NCI-H128 (cell line): ENCODE measurements around the gene ASB13.

Source experiments
- DNase-seq: peaks from one replicate; lab custom pipeline; 2025; ENCODE audit not compliant: unreplicated experiment; lab: John Stamatoyannopoulos, UW

The ASB13 gene

DNA sequence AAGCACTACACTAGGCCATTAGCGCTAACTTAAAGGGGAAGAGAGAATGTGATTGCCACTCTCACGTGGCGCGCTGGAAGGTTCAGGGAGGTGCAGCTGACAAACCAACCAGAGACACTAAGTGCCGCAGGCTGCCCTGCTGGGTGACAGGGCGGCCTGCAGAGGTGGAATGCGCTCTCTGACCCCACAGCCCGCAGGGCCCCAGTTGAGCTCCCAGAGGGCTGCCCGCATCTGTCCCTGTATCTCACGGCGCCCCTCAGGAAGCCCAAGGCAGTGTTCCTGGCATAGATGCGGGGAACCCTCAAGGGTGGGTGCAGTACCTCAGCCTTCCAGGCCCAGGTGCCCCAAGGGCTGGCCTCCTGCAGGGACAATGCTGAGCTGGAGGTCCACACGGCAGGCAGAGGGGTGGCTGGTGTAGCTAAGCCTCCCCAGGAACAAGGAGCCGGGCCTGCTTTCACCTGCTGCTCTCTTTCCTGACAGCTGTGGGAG is 75.0 kb downstream of the ASB13 start:
- DNase-seq, result no peak

DNA sequence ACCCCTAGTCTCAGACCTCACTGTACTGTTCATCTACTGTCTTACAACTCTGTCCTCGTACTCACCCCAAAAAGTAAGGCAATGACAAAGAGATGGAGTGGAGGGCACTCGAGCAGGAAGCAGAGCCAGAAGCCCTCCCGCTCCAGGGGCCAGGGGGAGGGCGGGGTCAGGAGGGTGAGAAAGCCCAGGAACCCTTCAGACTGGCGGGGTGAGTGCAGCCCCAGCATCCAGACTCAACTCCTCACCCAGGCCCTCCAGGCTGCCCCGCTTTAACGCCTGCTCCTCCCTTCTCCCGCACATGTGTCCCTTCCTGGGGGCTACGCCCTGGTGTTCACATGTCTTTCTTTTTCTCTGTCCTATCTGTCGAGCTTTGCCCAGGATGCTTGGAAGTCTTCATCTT is 75.6 kb downstream of the ASB13 start:
- no peak for DNase-seq

DNA sequence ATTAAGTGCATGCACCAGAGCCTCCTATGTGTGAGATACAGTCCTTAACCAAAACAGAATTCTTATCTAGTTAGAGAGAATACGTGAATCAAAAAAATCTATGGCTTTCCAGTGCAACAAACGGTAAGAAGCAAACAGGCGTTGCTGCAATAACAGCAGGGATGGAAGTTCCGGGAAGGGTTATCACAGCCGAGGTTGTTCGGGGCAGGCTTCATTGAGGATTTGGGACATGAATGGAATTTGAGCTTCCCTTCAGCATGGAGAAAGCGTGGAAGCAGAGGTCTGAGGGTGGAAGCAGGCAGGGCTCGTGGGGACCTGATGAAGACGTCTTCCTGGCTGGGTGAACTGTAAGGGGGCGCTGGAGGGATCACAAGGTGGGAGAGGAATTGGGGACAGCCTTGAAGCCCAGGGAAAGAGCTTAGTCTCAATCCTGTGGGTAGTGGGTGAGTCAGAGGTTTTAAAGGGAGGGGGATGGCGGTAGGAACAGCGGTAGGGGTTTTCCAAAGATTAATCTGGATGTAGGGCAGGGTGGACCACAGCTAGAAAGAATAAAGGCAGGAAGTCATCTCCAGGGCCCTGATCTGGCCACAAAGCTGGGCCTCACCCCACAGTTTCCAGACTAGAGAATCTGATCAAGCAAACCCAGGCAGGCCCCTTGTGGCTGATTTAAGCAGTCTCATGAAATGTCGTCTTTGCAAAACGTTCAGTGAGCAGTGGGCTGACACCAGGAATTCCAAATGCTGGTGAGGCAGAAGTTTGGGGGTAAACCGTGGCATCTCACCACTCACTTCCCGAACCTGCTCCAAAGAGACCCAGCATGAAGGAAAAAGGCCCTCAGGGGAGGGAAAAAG is 76.5 kb downstream of the ASB13 start:
- no peak for DNase-seq

DNA sequence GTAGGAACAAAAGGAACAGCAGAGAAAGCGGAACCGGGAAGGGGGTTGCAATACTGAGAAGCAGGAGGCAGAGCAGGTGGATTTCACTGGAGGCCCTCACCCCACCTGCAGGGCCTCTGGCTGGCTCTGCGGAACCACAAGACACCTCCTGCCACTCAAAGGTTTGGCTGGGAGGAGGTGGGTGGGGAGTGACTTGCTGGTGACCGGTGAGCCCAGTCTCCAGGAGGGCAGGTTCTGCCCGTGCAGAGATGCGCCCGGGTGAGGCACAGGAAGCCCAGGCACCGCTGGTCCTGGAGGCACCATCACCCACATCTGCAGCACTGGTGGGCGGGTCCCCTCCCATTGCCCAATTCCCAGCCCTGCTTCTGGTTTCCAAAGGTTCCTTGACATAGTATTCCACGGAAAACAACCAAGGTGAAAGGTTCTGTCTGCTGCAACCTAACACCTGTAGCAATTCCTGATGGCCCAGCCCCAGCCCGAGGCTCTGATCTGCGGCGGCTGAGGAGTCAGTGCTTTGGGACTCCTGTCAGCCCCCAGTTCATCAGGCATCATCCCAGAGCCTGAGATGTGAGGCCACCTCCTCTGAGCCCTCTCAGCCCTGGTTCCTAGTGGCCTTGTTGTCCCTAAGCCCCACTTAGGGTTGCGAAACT is 77.3 kb downstream of the ASB13 start:
- no peak for DNase-seq
